CMK (cell line): ENCODE results near the gene PACS2.

ENCODE experiments used
- DNase-seq: peaks from one replicate; pipeline ENCODE4 v3.0.0-alpha.2; 2010; ENCODE audit warnings: low read depth

PACS2 gene

GRCh38 chr14:105445290-105445689 is 130.7 kb downstream of the PACS2 start:
- DNase-seq = no peak

- no peak for DNase-seq
Observed at GRCh38 chr14:105445901-105446845, 131.6 kb downstream of the PACS2 start.

GRCh38 chr14:105446971-105447370 is 132.4 kb downstream of the PACS2 start:
- DNase-seq = no peak
